HEK293 (cell line): Measurements from ENCODE around the gene CCDC73.

ENCODE experiments used
- CTCF ChIP-seq: fragments of 450-650 bp; formaldehyde crosslinking; IDR thresholded peaks from 2 replicates; pipeline ENCODE4 v1.5.1; 2016; ENCODE audit warnings: missing biosample characterization, missing genetic modification characterization
- ZNF239 ChIP-seq: fragments of 450-650 bp; formaldehyde crosslinking; IDR thresholded peaks from 2 replicates; pipeline ENCODE4 v1.5.1; 2016; ENCODE audit warnings: missing biosample characterization, missing genetic modification characterization

- TF ChIP-seq ZNF239 (tag by site-specific recombination) (no peak), CTCF (tag by site-specific recombination) (no peak)
Measured at GRCh38 chr11:32774081-32774480, 20.4 kb downstream of the CCDC73 start.
